DOHH2 (cell line): ENCODE measurements around the gene WDFY3.
"Not testable (repeated sequence)": the region's sequence is repeated elsewhere in the genome, so short reads cannot be mapped to it uniquely, and the experiment has no call there.

Experiments
- H3F3A ChIP-seq: fragments of 200-600 bp; sonication (generic), shearing (Covaris generic); 2 replicates; pipeline ENCODE4 v1.6.0; 2016; ENCODE audit warnings: antibody characterized with exemption, mild to moderate bottlenecking; ENCODE audit not compliant: control insufficient read depth, insufficient read depth
- H3K27ac ChIP-seq: fragments of 200-600 bp; sonication (generic); 2 replicates; pipeline ENCODE4 v1.5.1; 2014; ENCODE audit warnings: low read depth, mild to moderate bottlenecking, low read length, moderate library complexity
- H3K27me3 ChIP-seq: fragments of 200-600 bp; sonication (generic); 2 replicates; pipeline ENCODE4 v1.6.1; 2014; ENCODE audit warnings: mild to moderate bottlenecking, low read length, mixed read lengths; ENCODE audit not compliant: control insufficient read depth
- H3K36me3 ChIP-seq: fragments of 200-600 bp; sonication (generic); 2 replicates; pipeline ENCODE4 v1.6.1; 2014; ENCODE audit warnings: mild to moderate bottlenecking, low read length, moderate library complexity, mixed read lengths; ENCODE audit not compliant: control insufficient read depth
- H3K4me1 ChIP-seq: fragments of 200-600 bp; sonication (generic); 2 replicates; pipeline ENCODE4 v1.6.1; 2014; ENCODE audit warnings: mild to moderate bottlenecking, low read length, mixed read lengths; ENCODE audit not compliant: control insufficient read depth
- H3K4me2 ChIP-seq: fragments of 200-600 bp; sonication (generic); 2 replicates; pipeline ENCODE4 v1.6.0; 2014; ENCODE audit warnings: mild to moderate bottlenecking, low read length, moderate library complexity
- H3K4me3 ChIP-seq: fragments of 200-600 bp; sonication (generic); 2 replicates; pipeline ENCODE4 v1.5.1; 2014; ENCODE audit warnings: mild to moderate bottlenecking, low read length, mixed read lengths
- H3K79me2 ChIP-seq: fragments of 200-600 bp; sonication (generic); 2 replicates; pipeline ENCODE4 v1.6.1; 2014; ENCODE audit warnings: mild to moderate bottlenecking, low read length, mixed read lengths; ENCODE audit not compliant: control insufficient read depth
- H3K9me2 ChIP-seq: fragments of 200-600 bp; sonication (generic); replicated peaks from 2 replicates; pipeline ENCODE4 v1.6.1; 2014; ENCODE audit warnings: mild to moderate bottlenecking, low read length, mixed read lengths; ENCODE audit not compliant: control insufficient read depth
- H3K9me3 ChIP-seq: fragments of 200-600 bp; sonication (generic); 2 replicates; pipeline ENCODE4 v1.6.1; 2014; ENCODE audit warnings: antibody characterized with exemption, low read length, mixed read lengths; ENCODE audit not compliant: control insufficient read depth, insufficient read depth
- H4K20me1 ChIP-seq: fragments of 200-600 bp; sonication (generic); 2 replicates; pipeline ENCODE4 v1.6.0; 2014; ENCODE audit warnings: low read depth, mild to moderate bottlenecking, antibody characterized with exemption, low read length, moderate library complexity; ENCODE audit not compliant: control insufficient read depth, insufficient read depth
- CTCF ChIP-seq: fragments of 200-600 bp; sonication (generic); IDR thresholded peaks from one replicate; pipeline ENCODE4 v1.5.1; 2014; ENCODE audit warnings: antibody characterized with exemption, mild to moderate bottlenecking, low read depth, low read length; ENCODE audit not compliant: poor library complexity, severe bottlenecking
- EZH2phosphoT487 ChIP-seq: fragments of 200-600 bp; sonication (generic); IDR thresholded peaks from 2 replicates; pipeline ENCODE4 v1.6.1; 2017; ENCODE audit warnings: borderline replicate concordance, mild to moderate bottlenecking, antibody characterized with exemption, low read length, moderate library complexity, mixed read lengths

Gene WDFY3

DNA sequence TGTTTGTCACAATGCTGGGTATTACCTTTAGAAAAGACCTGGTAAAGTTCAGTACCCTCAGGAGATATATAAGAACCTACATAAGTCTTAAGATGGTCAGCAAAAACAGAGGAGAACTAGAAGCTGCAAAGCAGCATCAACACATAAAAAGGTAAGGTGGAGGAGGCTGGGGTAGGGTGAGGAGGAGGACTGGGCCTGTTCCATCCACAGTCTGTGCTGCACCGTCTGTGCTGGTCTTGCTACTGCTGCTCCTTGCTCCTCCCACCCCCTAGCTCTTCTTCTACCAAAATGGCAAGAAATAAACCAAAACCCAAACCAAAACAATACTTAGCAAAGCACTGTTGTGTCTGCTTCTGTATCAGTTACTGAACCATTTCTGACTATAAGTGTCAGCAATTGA is 281.4 kb downstream of the WDFY3 start:
- Histone ChIP-seq H3K27ac (no peak overlapping the region), H3K27me3 (no peaks in the 10 kb centered on the region), H3K4me3 (no peak overlapping the region), H3F3A (no peaks in the 10 kb centered on the region), H3K9me2 (no peaks in the 10 kb centered on the region), H3K79me2 (no peaks in the 10 kb centered on the region), H3K36me3 (no peaks in the 10 kb centered on the region), H3K4me2 (no peak overlapping the region), H3K4me1 (no peaks in the 10 kb centered on the region), H4K20me1 (no peaks in the 10 kb centered on the region), H3K9me3 (no peaks in the 10 kb centered on the region)
- TF ChIP-seq EZH2phosphoT487, result no peak
- TF ChIP-seq CTCF, result no peak

DNA sequence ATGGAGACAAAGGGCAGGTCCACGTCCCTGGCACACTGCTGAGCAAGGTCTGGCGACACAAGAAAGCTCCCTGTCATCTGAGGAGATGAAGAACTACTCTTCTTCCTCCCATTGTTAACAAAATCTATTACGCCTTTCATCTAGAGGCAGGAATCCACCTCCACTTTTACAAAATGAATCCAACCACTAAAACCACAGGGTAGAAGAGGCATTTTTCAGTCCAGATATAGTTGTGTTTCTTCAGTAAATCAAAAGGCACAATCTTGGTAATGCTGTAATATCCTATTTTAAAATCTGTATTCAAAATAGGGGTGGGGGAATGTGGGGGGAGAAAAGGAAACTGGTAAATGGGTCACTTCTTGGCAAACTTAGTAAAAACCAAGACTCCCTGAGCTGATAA is 282.1 kb downstream of the WDFY3 start:
- Histone ChIP-seq H4K20me1 (no peaks in the 10 kb centered on the region), H3K27ac (no peak overlapping the region), H3K9me2 (no peaks in the 10 kb centered on the region), H3K36me3 (no peaks in the 10 kb centered on the region), H3K4me1 (no peaks in the 10 kb centered on the region), H3K79me2 (no peaks in the 10 kb centered on the region), H3F3A (no peaks in the 10 kb centered on the region), H3K9me3 (no peaks in the 10 kb centered on the region), H3K4me3 (no peak overlapping the region), H3K4me2 (no peak overlapping the region), H3K27me3 (no peaks in the 10 kb centered on the region)
- TF ChIP-seq EZH2phosphoT487, result no peak
- no peak for TF ChIP-seq CTCF

GRCh38 chr4:84683064-84683850 is 283.2 kb downstream of the WDFY3 start:
- Histone ChIP-seq H3K79me2 (no peaks in the 10 kb centered on the region), H3K4me1 (no peaks in the 10 kb centered on the region), H3K4me3 (no peak overlapping the region), H3K27me3 (no peaks in the 10 kb centered on the region), H3K4me2 (no peak overlapping the region), H4K20me1 (no peaks in the 10 kb centered on the region), H3K36me3 (no peaks in the 10 kb centered on the region), H3K9me3 (no peaks in the 10 kb centered on the region), H3K9me2 (no peaks in the 10 kb centered on the region), H3F3A (no peaks in the 10 kb centered on the region), H3K27ac (no peak overlapping the region)
- TF ChIP-seq CTCF (no peak), EZH2phosphoT487 (no peak)

DNA sequence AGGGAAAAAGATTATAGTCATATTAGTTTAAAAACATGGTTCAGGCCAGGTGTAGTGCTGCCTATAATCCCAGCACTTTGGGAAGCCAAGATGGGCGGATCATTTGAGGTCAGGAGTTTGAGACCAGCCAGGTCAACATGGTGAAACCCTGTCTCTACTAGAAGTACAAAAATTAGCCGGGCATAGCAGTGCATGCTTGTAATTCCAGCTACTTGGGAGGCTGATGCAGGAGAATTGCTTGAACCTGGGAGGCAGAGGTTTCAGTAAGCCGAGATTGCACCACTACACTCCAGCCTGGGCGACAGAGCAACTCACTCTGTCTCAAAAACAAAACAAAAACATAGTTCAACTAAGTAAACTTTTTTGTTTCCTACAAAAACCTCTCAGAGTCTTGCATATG is 283.8 kb downstream of the WDFY3 start:
- H3K4me2 ChIP-seq, result not testable (repeated sequence)

More for the DNA sequence above, 283.8 kb downstream of the WDFY3 start:
- not testable (repeated sequence) for H4K20me1 ChIP-seq, H3K9me2 ChIP-seq, H3K4me3 ChIP-seq, H3K27me3 ChIP-seq, H3F3A ChIP-seq, H3K9me3 ChIP-seq, H3K4me1 ChIP-seq, H3K79me2 ChIP-seq, H3K27ac ChIP-seq, H3K36me3 ChIP-seq
